Islet precursor cell (in vitro differentiated cells): ENCODE data around the gene LMNTD2.

Experiments used
- DNase-seq: peaks from one replicate; pipeline ENCODE4 v3.0.0-alpha.2; 2018

LMNTD2 gene

DNA sequence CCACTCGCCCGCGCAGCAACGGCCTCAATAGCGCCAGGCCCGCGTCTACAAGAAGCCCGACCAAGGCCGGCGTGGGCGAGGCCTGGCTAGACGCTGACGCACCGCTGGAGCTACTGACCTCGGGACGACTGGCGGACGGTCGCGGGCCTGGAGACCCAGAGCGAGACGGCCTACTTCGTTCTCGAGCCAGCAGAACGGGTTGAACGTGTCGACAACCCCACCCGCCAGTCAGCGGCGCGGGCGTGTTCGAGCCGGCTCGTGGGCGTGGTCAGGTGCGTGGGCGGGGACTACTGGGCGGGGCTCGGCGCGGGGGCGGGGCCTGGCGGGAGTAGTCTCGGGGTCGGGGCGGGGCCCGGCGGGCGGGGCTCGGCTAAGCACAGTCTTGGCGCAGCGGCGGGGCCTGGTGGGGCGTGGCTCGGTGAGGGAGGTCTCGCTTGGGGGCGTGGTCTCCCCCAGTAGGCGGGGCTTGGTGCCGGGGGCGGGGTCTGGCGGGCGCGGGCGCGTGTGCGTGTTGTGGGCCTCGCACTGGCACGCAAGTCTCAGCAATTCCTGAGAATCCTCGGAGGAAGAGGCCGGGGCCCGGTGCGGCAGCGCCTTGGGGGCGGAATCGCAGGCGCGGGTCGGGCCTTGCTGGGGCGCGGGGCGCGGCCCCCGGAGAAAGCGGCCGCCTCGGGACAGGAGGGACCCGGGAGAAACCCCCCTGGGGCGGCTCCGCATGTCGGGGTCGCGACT lies 53.4 kb downstream of the LMNTD2 start, which contains the start of gene RNH1:
Gene RNH1, minus strand, starts transcription at position 248 of the 732 bp plus-strand sequence. CDS start 5,080 bp downstream, outside the sequence.
- peak; percentile 98 for DNase-seq

DNA sequence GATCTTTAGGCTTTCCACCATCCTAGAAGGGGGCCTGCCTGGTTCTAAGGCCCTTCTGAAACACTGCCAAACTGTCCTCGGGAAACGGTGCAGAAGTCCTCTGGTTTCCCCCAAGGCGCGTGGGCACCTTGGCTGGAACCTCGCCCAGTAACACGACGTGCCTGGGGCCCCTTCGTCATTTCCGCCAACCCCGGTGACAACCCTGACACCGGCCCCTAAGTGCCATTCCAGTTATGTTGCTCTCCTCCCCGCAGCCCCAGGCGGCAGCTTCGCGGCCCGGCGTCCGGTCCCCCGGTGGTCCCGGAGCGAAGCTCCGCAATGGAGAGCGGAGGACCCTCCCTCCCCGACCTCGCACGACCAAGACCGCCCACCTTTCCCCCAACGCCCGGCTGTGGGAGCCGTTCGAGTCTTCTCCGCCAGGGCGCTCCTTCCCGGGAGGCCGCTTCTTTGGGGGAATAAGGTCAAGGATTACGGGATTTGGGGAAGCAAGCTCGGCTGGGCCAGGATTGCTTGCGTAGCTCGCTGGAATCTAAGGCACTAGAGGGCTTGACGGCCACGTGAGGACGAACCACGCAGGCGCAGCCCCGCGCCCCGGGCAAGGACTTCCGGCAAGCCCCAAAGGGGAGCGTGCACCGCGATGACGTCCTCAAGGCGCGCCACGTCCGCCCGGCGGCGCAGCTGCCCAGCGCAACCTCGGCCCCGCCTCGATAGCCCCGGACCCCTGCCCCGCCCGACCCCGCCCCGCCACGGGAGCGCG lies 54.1 kb downstream of the LMNTD2 start:
- DNase-seq = peak; percentile 98

DNA sequence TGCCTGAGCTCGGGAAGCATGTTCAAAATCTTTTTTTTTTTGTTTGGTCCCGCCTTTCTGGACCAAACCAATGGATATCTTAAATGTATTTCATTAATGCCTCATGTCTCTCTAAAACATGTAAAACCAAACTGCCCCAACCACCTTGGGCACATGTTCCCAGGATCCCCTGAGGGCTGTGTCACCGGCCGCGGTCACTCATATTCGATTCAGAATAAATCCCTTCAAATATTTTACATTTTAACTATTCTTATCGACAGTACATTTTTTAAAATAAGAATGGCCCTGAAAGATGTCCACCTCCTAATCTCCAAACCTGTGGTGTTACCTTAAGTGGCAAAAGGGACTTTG lies 55.6 kb downstream of the LMNTD2 start:
- no peak for DNase-seq
